Right lobe of liver (tissue), 6 donors: ENCODE measurements around the gene PEPD. TPM values are rescaled to one million over a fixed set of nuclear protein-coding genes. Genes with fewer than 3 reads are reported as not detected.

Experiments used
- ATAC-seq, 4 donors: fragments of 200-7000 bp; cut with Tn5 transposase; one replicate each; pipeline ENCODE4 v1.9.1; 2020; ENCODE audit warnings: mild to moderate bottlenecking in 4 of 4, moderate library complexity in 4 of 4
- DNase-seq, 3 donors: peaks; one replicate each; pipeline ENCODE4 v3.0.0-alpha.2; 2020
- H3K27ac ChIP-seq, 3 donors: fragments of 200-600 bp; one replicate each; pipeline ENCODE4 v1.8.0; 2022
- H3K27me3 ChIP-seq, 2 donors: fragments of 200-600 bp; one replicate each; pipeline ENCODE4 v1.8.0; 2022
- H3K36me3 ChIP-seq, 4 donors: fragments of 200-600 bp; sonication (generic) in 1 of 4; one replicate each; pipeline versions ENCODE4 v1.5.1 to v1.8.0; 2017 to 2022; ENCODE audit warnings: control low read depth in 1 of 4
- H3K4me1 ChIP-seq, 4 donors: fragments of 200-600 bp; sonication (generic) in 1 of 4; one replicate each; pipeline versions ENCODE4 v1.5.1 to v1.8.0; 2017 to 2022; ENCODE audit warnings: control low read depth in 1 of 4
- H3K4me3 ChIP-seq, 3 donors: fragments of 200-600 bp; one replicate each; pipeline ENCODE4 v1.8.0; 2022
- H3K9me3 ChIP-seq, 4 donors: fragments of 200-600 bp; sonication (generic) in 1 of 4; one replicate each; pipeline versions ENCODE4 v1.5.1 to v1.8.0; 2017 to 2022; ENCODE audit warnings: control low read depth in 1 of 4
- CTCF ChIP-seq, 4 donors: fragments of 200-600 bp in 3 of 4; fragments of 450-650 bp in 1 of 4; IDR thresholded peaks; one replicate each; pipeline versions ENCODE4 v1.5.1 to v1.8.0; 2016 to 2022; ENCODE audit warnings: antibody characterized with exemption in 4 of 4, mild to moderate bottlenecking in 2 of 4
- POLR2A ChIP-seq: fragments of 450-650 bp; IDR thresholded peaks from one replicate; pipeline ENCODE4 v1.6.1; 2017; ENCODE audit warnings: antibody characterized with exemption, mild to moderate bottlenecking
- WGBS: methylation state at CpG from one replicate; pipeline ENCODE4 v1.1.6; 2018; ENCODE audit warnings: low coverage, low lambda C conversion rate; ENCODE audit not compliant: insufficient coverage; ENCODE audit errors: missing lambda C conversion rate; 5-methylcytosine and 5-hydroxymethylcytosine counted together
- intact Hi-C, 2 donors: fragments of 100-400 bp; cut with DNase I; formaldehyde crosslinking; loops; one replicate each; pipeline versions ENCODE4 v1.11.2 to v1.14.1; 2022
- total RNA-seq, 6 experiments: library from RNA; depleted of rRNA in 2 of 6; stranded (reverse); fragments of >200 nt in 2 of 6; fragmentation: NEBNext Ultra II Directional in 3 of 6; extraction: Animal tissue kit (Norgen Biotek cat#: 25700) in 3 of 6; gene quantifications; one replicate each; pipeline versions ENCODE4 v1.1.0 to v1.2.4, GENCODE V29; 2016 to 2023
- donor health status: DM: no; HTN: yes; CAD: no.
- donor health status: DM: no; HTN: no; CAD: no.
- donor health status: DM: no; HTN: no; CAD: no.
- donor health status: DM: no; HTN: yes; CAD: no.
- donor health status: DM: no; HTN: yes; CAD: no.

PEPD gene
- total RNA-seq, 6 experiments from 2014 or later: 121 to 261 (median 167) TPM

- 89% methylated on average over 7 of the region's 8 CpGs for WGBS
- Histone ChIP-seq H3K36me3 (peaks cover 0 to 29% (median 14%) of the 10 kb centered on the region in 4 donors), H3K9me3 (no peaks in the 10 kb centered on the region), H3K4me3 (no peak overlapping the region), H3K4me1 (no peaks in the 10 kb centered on the region), H3K27me3 (no peaks in the 10 kb centered on the region), H3K27ac (no peak overlapping the region)
- DNase-seq (no peak), ATAC-seq (no peak)
- TF ChIP-seq CTCF (IDR thresholded peaks at IDR 0.05) (no peak), POLR2A (no peak)
- intact Hi-C loops: no loop called here
These were observed 63.4 kb downstream of the PEPD start for GRCh38 chr19:33458171-33458633.

DNA sequence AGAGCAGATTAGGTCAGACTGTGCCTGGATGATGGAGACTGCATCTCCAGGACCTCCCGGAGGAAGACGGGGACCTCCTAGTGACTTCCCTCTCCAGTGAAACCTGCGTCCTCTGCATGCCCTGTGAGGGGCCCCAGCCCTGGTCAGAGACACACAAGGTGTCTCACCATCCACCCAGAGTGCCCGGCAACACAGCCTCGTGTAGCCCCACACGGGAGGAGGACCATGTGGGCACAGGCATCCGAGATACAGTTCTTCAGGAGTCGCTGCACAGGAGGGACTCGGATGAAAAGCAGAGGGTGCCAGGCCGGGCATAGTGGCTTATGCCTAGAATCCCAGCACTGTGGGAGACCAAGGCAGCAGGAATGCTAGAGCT lies 64.8 kb downstream of the PEPD start:
- 88% methylated on average over 3 of the region's 10 CpGs for WGBS
- no peak overlapping the region for H3K4me3 ChIP-seq
- no peaks in the 10 kb centered on the region for H3K27me3 ChIP-seq
- H3K27ac ChIP-seq: no peak overlapping the region
- no peaks in the 10 kb centered on the region for H3K9me3 ChIP-seq
- intact Hi-C loops: no loop called here
- no peak for TF ChIP-seq CTCF (IDR thresholded peaks at IDR 0.05)
- no peak for TF ChIP-seq POLR2A
- H3K36me3 ChIP-seq: peaks cover 0 to 19% (median 7%) of the 10 kb centered on the region in 4 donors
- DNase-seq (peak in 2 of 3 donors; percentile 18 to 49), ATAC-seq (no peak)
- no peaks in the 10 kb centered on the region for H3K4me1 ChIP-seq

GRCh38 chr19:33456076-33456844 lies 65.3 kb downstream of the PEPD start:
- TF ChIP-seq POLR2A: no peak
- TF ChIP-seq CTCF (IDR thresholded peaks at IDR 0.05): no peak

DNA sequence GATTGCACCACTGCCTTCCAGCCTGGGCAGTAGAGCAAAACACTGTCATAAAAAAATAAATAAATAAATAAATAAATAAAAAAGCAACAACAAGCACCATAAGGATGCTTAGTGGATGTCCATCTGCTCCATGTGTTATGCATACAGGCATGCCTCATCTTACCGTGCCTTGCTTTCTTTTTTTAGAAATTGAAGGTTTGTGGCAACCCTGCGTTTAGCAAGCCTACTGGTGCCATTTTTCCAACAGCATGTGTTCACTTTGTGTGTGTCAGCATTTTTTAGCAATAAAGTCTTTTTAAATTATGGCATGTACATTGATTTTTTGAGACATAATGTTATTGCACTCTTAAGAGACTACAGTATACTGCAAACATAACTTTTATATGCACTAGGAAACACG lies 68.3 kb downstream of the PEPD start:
- Histone ChIP-seq H3K27ac (no peak overlapping the region), H3K36me3 (peaks cover 0 to 5% (median 3%) of the 10 kb centered on the region in 4 donors), H3K4me3 (no peak overlapping the region), H3K27me3 (no peaks in the 10 kb centered on the region), H3K4me1 (no peaks in the 10 kb centered on the region), H3K9me3 (no peaks in the 10 kb centered on the region)
- DNase-seq (no peak), ATAC-seq (no peak)
- TF ChIP-seq POLR2A (no peak), CTCF (IDR thresholded peaks at IDR 0.05) (no peak)
- WGBS: 96% methylated on average over 3 of the region's 3 CpGs
- intact Hi-C loops: no loop called here

More at GRCh38 chr19:33456076-33456844, 65.3 kb downstream of the PEPD start:
- Histone ChIP-seq H3K27ac (no peak overlapping the region), H3K4me3 (no peak overlapping the region), H3K27me3 (no peaks in the 10 kb centered on the region), H3K4me1 (no peaks in the 10 kb centered on the region), H3K9me3 (no peaks in the 10 kb centered on the region), H3K36me3 (peaks cover 0 to 14% (median 4%) of the 10 kb centered on the region in 4 donors)
- DNase-seq: peak in 2 of 3 donors; percentile 38 to 43
- peak in 3 of 4 donors; percentile 13 to 16 (median 15) for ATAC-seq
- intact Hi-C loops: no loop called here
- WGBS: 98% methylated on average over 5 of the region's 11 CpGs
